ENCODE data around the gene RPL39.
"Not testable (repeated sequence)": the region's sequence is repeated elsewhere in the genome, so short reads cannot be mapped to it uniquely, and the experiment has no call there.

Gene RPL39

GRCh38 chrX:119755981-119756533 is 35.4 kb downstream of the RPL39 start:
- no peak overlapping the region; the same call in 1 of the 2 replicates for H3K4me3 ChIP-seq (ENCODE audit: low read depth, low read length)
- peak; percentile 76 for DNase-seq (ENCODE audit: low read depth)
- TF ChIP-seq, protein P1, sequence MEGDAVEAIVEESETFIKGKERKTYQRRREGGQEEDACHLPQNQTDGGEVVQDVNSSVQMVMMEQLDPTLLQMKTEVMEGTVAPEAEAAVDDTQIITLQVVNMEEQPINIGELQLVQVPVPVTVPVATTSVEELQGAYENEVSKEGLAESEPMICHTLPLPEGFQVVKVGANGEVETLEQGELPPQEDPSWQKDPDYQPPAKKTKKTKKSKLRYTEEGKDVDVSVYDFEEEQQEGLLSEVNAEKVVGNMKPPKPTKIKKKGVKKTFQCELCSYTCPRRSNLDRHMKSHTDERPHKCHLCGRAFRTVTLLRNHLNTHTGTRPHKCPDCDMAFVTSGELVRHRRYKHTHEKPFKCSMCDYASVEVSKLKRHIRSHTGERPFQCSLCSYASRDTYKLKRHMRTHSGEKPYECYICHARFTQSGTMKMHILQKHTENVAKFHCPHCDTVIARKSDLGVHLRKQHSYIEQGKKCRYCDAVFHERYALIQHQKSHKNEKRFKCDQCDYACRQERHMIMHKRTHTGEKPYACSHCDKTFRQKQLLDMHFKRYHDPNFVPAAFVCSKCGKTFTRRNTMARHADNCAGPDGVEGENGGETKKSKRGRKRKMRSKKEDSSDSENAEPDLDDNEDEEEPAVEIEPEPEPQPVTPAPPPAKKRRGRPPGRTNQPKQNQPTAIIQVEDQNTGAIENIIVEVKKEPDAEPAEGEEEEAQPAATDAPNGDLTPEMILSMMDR (IDR thresholded peaks at IDR 0.05; ENCODE audit: low read depth, low read length, missing control alignments), result no peak

DNA sequence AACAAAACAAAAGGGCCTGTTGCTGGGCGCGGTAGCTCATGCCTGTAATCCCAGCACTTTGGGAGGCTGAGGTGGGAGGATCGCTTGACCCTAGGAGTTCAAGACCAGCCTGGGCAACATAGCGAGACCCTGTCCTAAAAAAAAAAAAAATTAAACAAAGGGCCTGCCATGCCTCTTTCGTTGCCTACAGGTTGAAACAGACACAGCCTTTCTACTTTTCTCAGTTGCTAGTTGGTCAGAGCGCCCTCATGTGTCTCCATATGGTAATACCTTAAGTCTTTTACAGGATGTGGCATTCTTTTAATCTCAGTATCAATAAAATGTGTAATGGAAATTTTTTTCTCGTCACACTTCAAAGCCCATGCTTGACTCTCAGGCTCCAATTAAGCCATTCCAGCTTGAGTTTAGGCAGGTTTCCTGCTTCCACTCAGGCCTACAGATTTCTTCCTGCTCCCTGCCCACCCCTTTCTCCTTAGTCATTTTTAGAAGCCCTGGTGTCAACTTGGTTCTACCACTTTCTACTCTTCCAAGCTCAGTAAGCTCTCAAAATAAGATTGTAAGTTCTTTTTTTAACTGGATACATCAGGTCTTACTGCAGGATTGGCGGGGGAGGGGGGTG is 37.7 kb downstream of the RPL39 start:
- no peak overlapping the region for H3K4me3 ChIP-seq (ENCODE audit: low read depth, low read length)
- DNase-seq (ENCODE audit: low read depth), result no peak
- TF ChIP-seq, protein P1 (IDR thresholded peaks at IDR 0.05; ENCODE audit: low read depth, low read length, missing control alignments), result peak; percentile 55

DNA sequence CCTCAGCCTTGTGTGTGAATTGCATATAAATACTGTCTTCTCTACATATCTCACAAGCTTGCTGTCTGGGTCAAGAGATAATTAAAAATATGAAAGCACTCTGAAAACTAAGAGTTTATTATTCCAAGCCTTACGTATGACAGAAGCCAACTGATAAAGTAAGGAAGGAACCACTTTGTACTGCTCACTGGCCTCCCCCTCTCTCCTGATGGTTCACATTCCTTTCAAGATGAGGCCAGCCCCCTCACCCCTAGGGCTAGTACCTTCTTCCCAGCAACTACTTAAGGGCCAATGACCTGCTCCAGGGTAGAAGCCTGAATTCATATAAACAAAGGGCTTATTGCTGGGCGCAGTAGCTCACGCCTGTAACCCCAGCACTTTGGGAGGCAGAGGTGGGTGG is 38.4 kb downstream of the RPL39 start:
- DNase-seq (ENCODE audit: low read depth), result no peak
- no peak overlapping the region for H3K4me3 ChIP-seq (ENCODE audit: low read depth, low read length)
- TF ChIP-seq, protein P1 (IDR thresholded peaks at IDR 0.05; ENCODE audit: low read depth, low read length, missing control alignments), result no peak

- not testable (repeated sequence) for DNase-seq (ENCODE audit: low read depth)
These were observed 40.7 kb downstream of the RPL39 start for GRCh38 chrX:119750751-119751150.

DNA sequence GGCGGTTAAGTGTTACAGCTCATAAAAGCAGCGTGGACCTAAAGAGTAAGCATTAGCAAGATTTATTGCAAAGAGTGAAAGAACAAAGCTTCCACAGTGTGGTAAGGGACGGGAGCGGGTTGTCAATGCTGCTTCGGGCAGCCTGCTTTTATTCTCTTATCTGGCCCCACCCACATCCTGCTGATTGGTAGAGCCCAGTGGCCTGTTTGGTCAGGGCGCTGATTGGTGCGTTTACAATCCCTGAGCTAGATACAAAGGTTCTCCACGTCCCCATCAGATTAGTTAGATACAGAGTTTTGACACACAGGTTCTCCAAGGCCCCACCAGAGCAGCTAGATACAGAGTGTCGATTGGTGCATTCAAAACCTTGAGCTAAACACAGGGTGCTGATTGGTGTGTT is 41.3 kb downstream of the RPL39 start:
- H3K4me3 ChIP-seq (ENCODE audit: low read depth, low read length); DNase-seq (ENCODE audit: low read depth): not testable (repeated sequence)

More at GRCh38 chrX:119750751-119751150, 40.7 kb downstream of the RPL39 start:
- not testable (repeated sequence) for H3K4me3 ChIP-seq (ENCODE audit: low read depth, low read length)

DNA sequence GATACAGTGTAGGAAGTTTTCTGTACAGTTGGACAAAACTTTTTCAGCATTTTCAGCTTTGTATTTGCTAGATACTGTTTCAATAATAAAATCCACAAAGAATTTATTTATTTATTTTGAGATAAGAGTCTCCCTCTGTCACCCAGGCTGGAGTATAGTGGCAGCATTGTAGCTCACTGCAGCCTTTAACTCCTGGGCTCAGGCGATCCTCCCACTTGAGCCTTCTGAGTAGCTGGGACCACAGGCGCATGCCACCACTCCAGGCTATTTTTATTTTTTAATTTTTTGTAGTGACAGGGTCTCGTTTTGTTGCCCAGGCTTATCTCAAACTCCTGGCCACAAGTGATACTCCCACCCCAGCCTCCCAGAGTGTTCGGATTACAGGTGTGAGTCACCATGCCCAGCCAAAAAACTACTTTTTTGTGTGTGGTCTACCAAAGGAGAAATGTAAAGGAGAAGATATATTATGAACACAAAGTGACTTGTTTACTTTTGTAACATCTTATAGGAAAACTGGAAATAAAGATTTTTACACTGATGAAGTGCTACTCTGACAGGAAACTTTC is 46.1 kb downstream of the RPL39 start:
- no peak for DNase-seq (ENCODE audit: low read depth)
- no peak overlapping the region for H3K4me3 ChIP-seq (ENCODE audit: low read depth, low read length)
- TF ChIP-seq, protein P1 (IDR thresholded peaks at IDR 0.05; ENCODE audit: low read depth, low read length, missing control alignments), result no peak

DNA sequence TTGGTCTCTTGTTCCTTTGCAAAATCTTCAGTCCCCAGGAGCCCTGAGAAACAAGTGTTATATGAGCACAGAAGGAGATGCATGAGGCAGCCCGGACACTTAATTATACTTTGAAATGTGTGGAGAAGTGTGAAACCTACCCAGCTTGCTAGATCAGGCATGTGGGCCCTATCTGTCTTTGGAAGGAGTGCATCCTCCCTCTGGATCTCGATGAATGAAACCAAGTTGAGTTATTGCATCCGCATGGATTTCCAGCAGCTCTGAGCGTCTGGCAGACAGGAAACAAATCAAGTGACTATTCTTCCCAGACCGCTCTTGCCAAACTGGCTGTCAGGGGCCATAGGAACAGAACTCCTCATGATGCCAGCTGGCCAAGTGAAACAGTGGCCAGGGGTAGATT is 52.7 kb downstream of the RPL39 start:
- TF ChIP-seq, protein P1 (IDR thresholded peaks at IDR 0.05; ENCODE audit: low read depth, low read length, missing control alignments), result no peak
- no peak for DNase-seq (ENCODE audit: low read depth)
- H3K4me3 ChIP-seq (ENCODE audit: low read depth, low read length), result no peak overlapping the region
